Activated CD8-positive, alpha-beta memory T cell treated with anti-CD3 and anti-CD28 coated beads for 48 hours (primary cell): ENCODE results near the gene DYNLT4.
"Not testable (repeated sequence)": the region's sequence is repeated elsewhere in the genome, so short reads cannot be mapped to it uniquely, and the experiment has no call there.

Source experiments
- DNase-seq, 3 experiments: peaks; one replicate each; pipeline ENCODE4 v3.0.0-alpha.2; 2020; ENCODE audit warnings: low read depth in 2 of 3, low spot score in 2 of 3

The DYNLT4 gene

GRCh38 chr1:44828841-44829440, 21.8 kb upstream of the DYNLT4 start:
- DNase-seq, result no peak

- no peak for DNase-seq
Measured at GRCh38 chr1:44828003-44828651, 21.0 kb upstream of the DYNLT4 start.

GRCh38 chr1:44827197-44828002, 20.2 kb upstream of the DYNLT4 start:
- DNase-seq, result no peak

- DNase-seq, result no peak
Measured at GRCh38 chr1:44826375-44827196, 19.4 kb upstream of the DYNLT4 start.

GRCh38 chr1:44824392-44824791, 17.2 kb upstream of the DYNLT4 start:
- not testable (repeated sequence) for DNase-seq

GRCh38 chr1:44822981-44823451, 15.9 kb upstream of the DYNLT4 start:
- DNase-seq, result no peak

- no peak for DNase-seq
Measured at GRCh38 chr1:44822131-44822701, 15.1 kb upstream of the DYNLT4 start.

- DNase-seq, result no peak
Measured at GRCh38 chr1:44821240-44821715, 14.1 kb upstream of the DYNLT4 start.

- no peak for DNase-seq
Measured at GRCh38 chr1:44820328-44821239, 13.4 kb upstream of the DYNLT4 start.

- peak; percentile 65 to 85 (median 84) for DNase-seq
Measured at GRCh38 chr1:44819608-44820327, 12.6 kb upstream of the DYNLT4 start.

- no peak for DNase-seq
Measured at GRCh38 chr1:44819196-44819607, 12.1 kb upstream of the DYNLT4 start.

- no peak for DNase-seq
Measured at GRCh38 chr1:44817771-44818495, 10.8 kb upstream of the DYNLT4 start.

- no peak for DNase-seq
Measured at GRCh38 chr1:44817307-44817706, 10.2 kb upstream of the DYNLT4 start.

- not testable (repeated sequence) for DNase-seq
Measured at GRCh38 chr1:44815926-44816325, 8.8 kb upstream of the DYNLT4 start.

- DNase-seq, result no peak
Measured at GRCh38 chr1:44812822-44813543, 5.8 kb upstream of the DYNLT4 start.

- DNase-seq, result no peak
Measured at GRCh38 chr1:44811234-44811633, 4.1 kb upstream of the DYNLT4 start.

GRCh38 chr1:44810762-44811105, 3.6 kb upstream of the DYNLT4 start:
- DNase-seq, result not testable (repeated sequence)
